ENCODE measurements around the gene RC3H2. TPM values are rescaled to one million over a fixed set of nuclear protein-coding genes. Genes with fewer than 3 reads are reported as not detected.

Gene RC3H2
- total and polyA plus RNA-seq, 2 of the 8 experiments (the other 6 are each of a cell fraction or from before 2014, with no cell fraction given): 11.2 to 38.4 TPM

DNA sequence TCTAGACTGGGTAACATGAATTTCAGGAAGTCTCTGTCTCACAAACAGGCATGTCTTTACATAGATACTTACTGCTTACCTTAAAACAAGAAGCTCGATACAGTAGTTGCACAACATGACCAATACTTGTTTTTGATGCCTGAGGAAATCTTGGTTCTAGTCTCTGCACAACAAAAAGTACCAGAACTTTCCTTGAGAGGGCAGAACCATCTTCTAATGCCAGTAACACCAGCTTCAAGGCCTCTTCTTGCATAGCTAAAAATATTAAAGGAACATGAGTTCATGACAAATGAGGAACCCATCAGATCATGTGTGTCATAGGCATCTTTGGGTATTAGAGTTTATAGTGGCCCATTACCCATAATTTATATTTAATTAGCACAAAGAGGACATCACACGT, 22.0 kb downstream of the RC3H2 start (continued):
- TF ChIP-seq, protein P1, sequence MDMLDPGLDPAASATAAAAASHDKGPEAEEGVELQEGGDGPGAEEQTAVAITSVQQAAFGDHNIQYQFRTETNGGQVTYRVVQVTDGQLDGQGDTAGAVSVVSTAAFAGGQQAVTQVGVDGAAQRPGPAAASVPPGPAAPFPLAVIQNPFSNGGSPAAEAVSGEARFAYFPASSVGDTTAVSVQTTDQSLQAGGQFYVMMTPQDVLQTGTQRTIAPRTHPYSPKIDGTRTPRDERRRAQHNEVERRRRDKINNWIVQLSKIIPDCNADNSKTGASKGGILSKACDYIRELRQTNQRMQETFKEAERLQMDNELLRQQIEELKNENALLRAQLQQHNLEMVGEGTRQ (IDR thresholded peaks at IDR 0.05; ENCODE audit: low read length): no peak
- TF ChIP-seq JUN (IDR thresholded peaks at IDR 0.05; ENCODE audit: low read depth, low read length) (no peak), SUZ12 (IDR thresholded peaks at IDR 0.05; ENCODE audit: low read length) (no peak), POU5F1 (IDR thresholded peaks at IDR 0.05; ENCODE audit: low read depth, low read length) (no peak), NRF1 (IDR thresholded peaks at IDR 0.05; ENCODE audit: low read depth, low read length) (no peak)
- TF ChIP-seq, protein P2, sequence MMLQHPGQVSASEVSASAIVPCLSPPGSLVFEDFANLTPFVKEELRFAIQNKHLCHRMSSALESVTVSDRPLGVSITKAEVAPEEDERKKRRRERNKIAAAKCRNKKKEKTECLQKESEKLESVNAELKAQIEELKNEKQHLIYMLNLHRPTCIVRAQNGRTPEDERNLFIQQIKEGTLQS (IDR thresholded peaks at IDR 0.05; ENCODE audit: insufficient read depth, low read depth, low read length): no peak
